Spleen (tissue), 11 donors: ENCODE measurements around the gene C19orf12. TPM values are rescaled to one million over a fixed set of nuclear protein-coding genes. Genes with fewer than 3 reads are reported as not detected.

Experiments
- DNase-seq: peaks from one replicate; pipeline ENCODE4 v3.0.0-alpha.2; 2020
- H3K27ac ChIP-seq, 8 donors: fragments of 200-600 bp; sonication (generic) in 7 of 8; 1 replicate in 4 of 8; 2 replicates in 4 of 8; pipeline versions ENCODE4 v1.5.0 to v1.8.0; 2016 to 2021; ENCODE audit warnings: inconsistent platforms in 4 of 8, mild to moderate bottlenecking in 4 of 8, moderate library complexity in 1 of 8
- H3K27me3 ChIP-seq, 7 donors: fragments of 200-600 bp; sonication (generic) in 6 of 7; replicated peaks in 1 of 7; 1 replicate in 4 of 7; 2 replicates in 3 of 7; pipeline versions ENCODE4 v1.5.0 to v1.8.0; 2016 to 2021; ENCODE audit warnings: inconsistent platforms in 3 of 7, mild to moderate bottlenecking in 1 of 7
- H3K36me3 ChIP-seq, 6 donors: fragments of 200-600 bp; sonication (generic) in 5 of 6; 1 replicate in 4 of 6; 2 replicates in 2 of 6; pipeline versions ENCODE4 v1.5.0 to v1.8.0; 2016 to 2021; ENCODE audit warnings: inconsistent platforms in 2 of 6
- H3K4me1 ChIP-seq, 6 donors: fragments of 200-600 bp; sonication (generic) in 5 of 6; 1 replicate in 3 of 6; 2 replicates in 3 of 6; pipeline versions ENCODE4 v1.5.0 to v1.8.0; 2016 to 2021; ENCODE audit warnings: inconsistent platforms in 3 of 6
- H3K4me3 ChIP-seq, 8 donors: fragments of 200-600 bp; sonication (generic) in 7 of 8; 1 replicate in 4 of 8; 2 replicates in 4 of 8; pipeline versions ENCODE4 v1.5.0 to v1.8.0; 2016 to 2021; ENCODE audit warnings: inconsistent platforms in 4 of 8, mild to moderate bottlenecking in 4 of 8, moderate library complexity in 2 of 8
- H3K9me3 ChIP-seq, 8 donors: fragments of 200-600 bp; sonication (generic) in 7 of 8; 1 replicate in 4 of 8; 2 replicates in 4 of 8; pipeline versions ENCODE4 v1.5.0 to v1.8.0; 2016 to 2021; ENCODE audit warnings: inconsistent platforms in 4 of 8
- CTCF ChIP-seq, 11 experiments: fragments of 200-600 bp in 7 of 11; fragments of 450-650 bp in 4 of 11; sonication (generic) in 4 of 11; IDR thresholded peaks in 8 of 11; conservative IDR thresholded peaks in 3 of 11; 1 replicate in 7 of 11; 2 replicates in 4 of 11; pipeline versions ENCODE4 v1.4.0 to v1.8.0; 2016 to 2021; ENCODE audit warnings: antibody characterized with exemption in 11 of 11, inconsistent platforms in 4 of 11, mild to moderate bottlenecking in 1 of 11
- POLR2A ChIP-seq, 3 donors: fragments of 450-650 bp; IDR thresholded peaks; one replicate each; pipeline ENCODE4 v1.5.1; 2017; ENCODE audit warnings: antibody characterized with exemption in 3 of 3, mild to moderate bottlenecking in 1 of 3
- POLR2AphosphoS5 ChIP-seq, 3 donors: sonication (generic); formaldehyde crosslinking; IDR thresholded peaks; one replicate each; pipeline ENCODE4 v1.5.1; 2017; ENCODE audit warnings: antibody characterized with exemption in 3 of 3
- WGBS, 5 donors: extraction: QIAGEN DNeasy Blood & Tissue Kit in 3 of 5; methylation state at CpG; one replicate each; pipeline versions ENCODE4 v1.1.5 to v1.1.7; 2013 to 2018; 5-methylcytosine and 5-hydroxymethylcytosine counted together
- intact Hi-C: fragments of 100-400 bp; cut with DNase I; formaldehyde crosslinking; loops from one replicate; pipeline ENCODE4 v1.15.0; 2023; ENCODE audit warnings: low total_unique reads
- polyA plus RNA-seq, 3 donors: library from polyadenylated mRNA; stranded (reverse); fragments of 200-250 nt; gene quantifications; one replicate each; pipeline ENCODE4 v1.2.1, GENCODE V29; 2013
- total RNA-seq, 7 donors: library from RNA; depleted of rRNA in 3 of 7; stranded (reverse); fragments of >200 nt in 3 of 7; fragmentation: NEBNext Ultra II Directional in 4 of 7; extraction: Animal tissue kit (Norgen Biotek cat#: 25700) in 4 of 7; gene quantifications; one replicate each; pipeline versions ENCODE4 v1.1.0 to v1.2.1, GENCODE V29; 2016 to 2021
- donor health status: healthy with polysubstance abuse.
- donor health status: DM: no; HTN: no; CAD: no; lungs with moderate emphysema.
- donor health status: DM: no; HTN: no; CAD: no.
- donor health status: Bipolar disorder and iron deficiency.
- donor health status: healthy.
- donor health status: DM: no; HTN: no; CAD: no.
- donor health status: DM: yes; HTN: yes; CAD: no.

The C19orf12 gene
- total and polyA plus RNA-seq, 10 donors: 13.8 to 36.9 (median 27.5) TPM

GRCh38 chr19:29705706-29706105 lies 9.4 kb downstream of the C19orf12 start:
- Histone ChIP-seq H3K27me3 (no peaks in the 10 kb centered on the region), H3K27ac (peak overlapping the region in 1 of 8 donors; percentile 6), H3K4me1 (peaks cover 4 to 55% (median 23%) of the 10 kb centered on the region in 6 donors), H3K4me3 (no peak overlapping the region), H3K36me3 (peaks cover 0 to 82% (median 55%) of the 10 kb centered on the region in 6 donors), H3K9me3 (no peaks in the 10 kb centered on the region)
- WGBS, 5 donors: 87 to 94% (median 94%) methylated on average over 9 of the region's 9 CpGs
- intact Hi-C loops: no loop called here
- DNase-seq: no peak
- TF ChIP-seq POLR2A (IDR thresholded peaks at IDR 0.05) (no peak), POLR2AphosphoS5 (IDR thresholded peaks at IDR 0.05) (no peak), CTCF (IDR thresholded peaks at IDR 0.05 in 8 of 11, conservative IDR thresholded peaks at IDR 0.05 in 3 of 11) (no peak)

- H3K4me3 ChIP-seq: no peak overlapping the region
- peak overlapping the region in 1 of 8 donors; percentile 39 for H3K27ac ChIP-seq
- intact Hi-C loops: no loop called here
- WGBS, 5 donors: 83 to 87% (median 86%) methylated on average over 14 of the region's 14 CpGs
- TF ChIP-seq POLR2A (IDR thresholded peaks at IDR 0.05) (no peak), CTCF (IDR thresholded peaks at IDR 0.05 in 8 of 11, conservative IDR thresholded peaks at IDR 0.05 in 3 of 11) (no peak), POLR2AphosphoS5 (IDR thresholded peaks at IDR 0.05) (no peak)
- H3K9me3 ChIP-seq: no peaks in the 10 kb centered on the region
- H3K36me3 ChIP-seq: peaks cover 0 to 83% (median 55%) of the 10 kb centered on the region in 6 donors
- no peak for DNase-seq
- H3K4me1 ChIP-seq: peaks cover 4 to 46% (median 18%) of the 10 kb centered on the region in 6 donors
- H3K27me3 ChIP-seq: no peaks in the 10 kb centered on the region
These were observed 10.2 kb downstream of the C19orf12 start for GRCh38 chr19:29704562-29705558.

- WGBS, 5 donors: 94 to 100% (median 95%) methylated on average over 2 to 9 of the region's 9 CpGs
- Histone ChIP-seq H3K27ac (no peak overlapping the region), H3K27me3 (no peaks in the 10 kb centered on the region), H3K9me3 (no peaks in the 10 kb centered on the region), H3K4me3 (no peak overlapping the region), H3K36me3 (peaks cover 0 to 73% (median 48%) of the 10 kb centered on the region in 6 donors), H3K4me1 (peaks cover 0 to 28% (median 8%) of the 10 kb centered on the region in 6 donors)
- intact Hi-C loops: no loop called here
- peak; percentile 56 for DNase-seq
- TF ChIP-seq CTCF (IDR thresholded peaks at IDR 0.05 in 8 of 11, conservative IDR thresholded peaks at IDR 0.05 in 3 of 11): no peak
- TF ChIP-seq POLR2A (IDR thresholded peaks at IDR 0.05): no peak
- no peak for TF ChIP-seq POLR2AphosphoS5 (IDR thresholded peaks at IDR 0.05)
These were observed 12.1 kb downstream of the C19orf12 start for GRCh38 chr19:29702963-29703320.
